HepG2 (cell line): ENCODE measurements around the gene SLC2A8. TPM values are rescaled to one million over a fixed set of nuclear protein-coding genes. Genes with fewer than 3 reads are reported as not detected.

Experiments
- CEBPB ChIP-seq: IDR thresholded peaks from 2 replicates; pipeline ENCODE4 v1.6.1; 2011; ENCODE audit warnings: low read depth, low read length, improper control_type of control experiment, borderline replicate concordance
- CHD4 ChIP-seq: fragments of 200-600 bp; sonication (generic); IDR thresholded peaks from 2 replicates; pipeline ENCODE4 v1.7.0; 2017; ENCODE audit warnings: mild to moderate bottlenecking, low read length, borderline replicate concordance
- EZH2 ChIP-seq: conservative IDR thresholded peaks from 2 replicates; pipeline ENCODE4 v1.6.1; 2012; ENCODE audit warnings: mild to moderate bottlenecking, low read depth, low read length, moderate library complexity
- GZF1 ChIP-seq: sonication (generic); formaldehyde crosslinking; IDR thresholded peaks from 2 replicates; pipeline ENCODE4 v1.5.1; 2020; ENCODE audit warnings: mild to moderate bottlenecking, missing genetic modification reagents
- KLF12 ChIP-seq: sonication (generic); formaldehyde crosslinking; IDR thresholded peaks from 2 replicates; pipeline ENCODE4 v1.4.0; 2020; ENCODE audit warnings: missing genetic modification reagents, borderline replicate concordance
- KLF13 ChIP-seq: sonication (generic); formaldehyde crosslinking; IDR thresholded peaks from 2 replicates; pipeline ENCODE4 v1.4.0; 2020; ENCODE audit warnings: mild to moderate bottlenecking, missing genetic modification reagents
- MATR3 ChIP-seq: sonication (generic); formaldehyde crosslinking; IDR thresholded peaks from 2 replicates; pipeline ENCODE4 v1.4.0; 2020; ENCODE audit warnings: missing genetic modification reagents
- MED8 ChIP-seq: sonication (generic); formaldehyde crosslinking; IDR thresholded peaks from 2 replicates; pipeline ENCODE4 v1.8.1; 2023; ENCODE audit warnings: mild to moderate bottlenecking, missing genetic modification reagents; ENCODE audit not compliant: insufficient replicate concordance
- NFRKB ChIP-seq: fragments of 450-650 bp; IDR thresholded peaks from 2 replicates; pipeline ENCODE4 v1.6.1; 2017
- NFYB ChIP-seq: sonication (generic); formaldehyde crosslinking; IDR thresholded peaks from 2 replicates; pipeline ENCODE4 v1.4.0; 2020; ENCODE audit warnings: missing genetic modification reagents
- NR2C2 ChIP-seq: sonication (generic); formaldehyde crosslinking; IDR thresholded peaks from 2 replicates; pipeline ENCODE4 v1.4.0; 2020; ENCODE audit warnings: missing genetic modification reagents, mild to moderate bottlenecking, moderate library complexity, borderline replicate concordance
- TRIM22 ChIP-seq: fragments of 450-650 bp; IDR thresholded peaks from 2 replicates; pipeline ENCODE4 v1.6.1; 2017
- ZBTB34 ChIP-seq: sonication (generic); formaldehyde crosslinking; IDR thresholded peaks from 2 replicates; pipeline ENCODE4 v1.8.0; 2022; ENCODE audit warnings: mild to moderate bottlenecking, missing genetic modification reagents
- ZBTB4 ChIP-seq: sonication (generic); formaldehyde crosslinking; IDR thresholded peaks from 2 replicates; pipeline ENCODE4 v1.4.0; 2020; ENCODE audit warnings: missing genetic modification reagents, mild to moderate bottlenecking, borderline replicate concordance
- ZBTB7A ChIP-seq: sonication (generic); formaldehyde crosslinking; IDR thresholded peaks from 2 replicates; pipeline ENCODE4 v1.8.0; 2022; ENCODE audit warnings: mild to moderate bottlenecking, missing genetic modification reagents
- ZFP82 ChIP-seq: sonication (generic); formaldehyde crosslinking; IDR thresholded peaks from 2 replicates; pipeline ENCODE4 v1.5.1; 2020; ENCODE audit warnings: mild to moderate bottlenecking, missing genetic modification reagents, borderline replicate concordance
- ZMYM3 ChIP-seq: sonication (generic); formaldehyde crosslinking; IDR thresholded peaks from 2 replicates; pipeline ENCODE4 v1.5.1; 2020; ENCODE audit warnings: mild to moderate bottlenecking, missing genetic modification reagents
- ZNF343 ChIP-seq: sonication (generic); formaldehyde crosslinking; IDR thresholded peaks from 2 replicates; pipeline ENCODE4 v1.4.0; 2020; ENCODE audit warnings: mild to moderate bottlenecking, missing genetic modification reagents
- ZNF382 ChIP-seq: sonication (generic); formaldehyde crosslinking; IDR thresholded peaks from 2 replicates; pipeline ENCODE4 v1.5.0; 2020; ENCODE audit warnings: missing genetic modification reagents, mild to moderate bottlenecking, borderline replicate concordance
- ZNF503 ChIP-seq: sonication (generic); formaldehyde crosslinking; IDR thresholded peaks from 2 replicates; pipeline ENCODE4 v1.4.0; 2020; ENCODE audit warnings: missing genetic modification reagents
- ZNF589 ChIP-seq: sonication (generic); formaldehyde crosslinking; conservative IDR thresholded peaks from 2 replicates; pipeline ENCODE4 v1.8.0; 2022; ENCODE audit warnings: mild to moderate bottlenecking, moderate library complexity, missing genetic modification reagents
- ZNF713 ChIP-seq: sonication (generic); formaldehyde crosslinking; IDR thresholded peaks from 2 replicates; pipeline ENCODE4 v1.4.0; 2020; ENCODE audit warnings: mild to moderate bottlenecking, missing genetic modification reagents
- ZNF766 ChIP-seq: sonication (generic); formaldehyde crosslinking; IDR thresholded peaks from 2 replicates; pipeline ENCODE4 v1.5.0; 2020; ENCODE audit warnings: missing genetic modification reagents, borderline replicate concordance
- polyA plus RNA-seq, 8 experiments: library from polyadenylated mRNA; depleted of rRNA in 3 of 8; stranded (reverse) in 7 of 8; unstranded in 1 of 8; fragments of >200 nt; fragmentation: Illumina TruSeq in 4 of 8; extraction: Trizol in 4 of 8; gene quantifications; 2 replicates each; pipeline versions ENCODE4 v1.2.1 to v1.2.3, GENCODE V29; 2011 to 2016; ENCODE audit warnings: low read depth in 4 of 8, missing spikeins in 1 of 8, mixed read lengths in 1 of 8; ENCODE audit not compliant: insufficient read depth in 1 of 8
- total RNA-seq, 5 experiments: library from RNA; depleted of rRNA; stranded (reverse); fragments of >200 nt; fragmentation: Illumina TruSeq; extraction: Trizol; gene quantifications; 2 replicates each; pipeline ENCODE4 v1.2.3, GENCODE V29; 2016; ENCODE audit warnings: low read depth in 1 of 5

Gene SLC2A8
- total and polyA plus RNA-seq, 2 of the 13 experiments (the other 11 are each of a cell fraction or from before 2014, with no cell fraction given), result 22.6 to 48.6 TPM

- TF ChIP-seq KLF13 (CRISPR knock-in tag) (no peak), ZNF713 (CRISPR knock-in tag) (no peak), ZNF589 (no peak), ZMYM3 (peak; percentile 49; the same call in 1 of the 2 replicates), ZNF503 (CRISPR knock-in tag) (peak; percentile 48), TRIM22 (no peak), KLF12 (no peak), CHD4 (0 out of 2 replicates have a peak, but pooled peaks have one; percentile 23), MED8 (CRISPR knock-in tag) (no peak), ZNF766 (no peak), NFYB (CRISPR knock-in tag) (no peak), CEBPB (peak; percentile 93), GZF1 (CRISPR knock-in tag) (no peak), ZBTB34 (CRISPR knock-in tag) (no peak), NR2C2 (CRISPR knock-in tag) (peak; percentile 77), ZBTB7A (CRISPR knock-in tag) (no peak), EZH2 (no peak), NFRKB (no peak), ZFP82 (CRISPR knock-in tag) (no peak), MATR3 (CRISPR knock-in tag) (no peak), ZBTB4 (CRISPR knock-in tag) (no peak), ZNF343 (no peak), ZNF382 (CRISPR knock-in tag) (no peak)
Measured at GRCh38 chr9:127388037-127388855, 8.7 kb upstream of the SLC2A8 start (continued).
